HG03039 (cell line): ENCODE measurements around the gene DNAH8.
"Not testable (repeated sequence)": the region's sequence is repeated elsewhere in the genome, so short reads cannot be mapped to it uniquely, and the experiment has no call there.

Experiments used
- ATAC-seq: cut with Tn5 transposase; IDR thresholded peaks from one replicate; pipeline ENCODE4 v1.9.1; 2021; ENCODE audit warnings: mild to moderate bottlenecking, moderate library complexity; ENCODE audit not compliant: unreplicated experiment

Gene DNAH8

GRCh38 chr6:38697846-38698245 lies 17.3 kb upstream of the DNAH8 start:
- ATAC-seq: no peak

GRCh38 chr6:38699702-38700101 lies 15.4 kb upstream of the DNAH8 start:
- ATAC-seq: not testable (repeated sequence)

- ATAC-seq: no peak
Measured at GRCh38 chr6:38701551-38701950, 13.6 kb upstream of the DNAH8 start.

GRCh38 chr6:38702558-38703397 lies 12.3 kb upstream of the DNAH8 start, which contains the start of gene GLO1:
GLO1 (minus strand) TSS chr6:38703145; CDS start chr6:38703054, 91 bp downstream.
- ATAC-seq: peak; percentile 99

GRCh38 chr6:38703949-38704590 lies 11.0 kb upstream of the DNAH8 start:
- no peak for ATAC-seq

- no peak for ATAC-seq
Measured at GRCh38 chr6:38705924-38706323, 9.2 kb upstream of the DNAH8 start.

GRCh38 chr6:38708496-38708895 lies 6.6 kb upstream of the DNAH8 start:
- ATAC-seq: no peak

GRCh38 chr6:38713812-38714211 lies 1.3 kb upstream of the DNAH8 start:
- no peak for ATAC-seq

GRCh38 chr6:38714239-38715015 lies 684 bp upstream of the DNAH8 start:
- no peak for ATAC-seq

GRCh38 chr6:38716825-38717224 lies 1.7 kb downstream of the DNAH8 start:
- ATAC-seq: no peak

- ATAC-seq: no peak
Measured at GRCh38 chr6:38719358-38719757, 4.2 kb downstream of the DNAH8 start.

GRCh38 chr6:38720295-38720694 lies 5.2 kb downstream of the DNAH8 start:
- no peak for ATAC-seq

GRCh38 chr6:38722038-38722437 lies 6.9 kb downstream of the DNAH8 start:
- ATAC-seq: no peak

GRCh38 chr6:38722727-38723334 lies 7.7 kb downstream of the DNAH8 start:
- ATAC-seq: no peak

- no peak for ATAC-seq
Measured at GRCh38 chr6:38723783-38724182, 8.7 kb downstream of the DNAH8 start.

- ATAC-seq: no peak
Measured at GRCh38 chr6:38724343-38724742, 9.2 kb downstream of the DNAH8 start.

- ATAC-seq: no peak
Measured at GRCh38 chr6:38725414-38726183, 10.5 kb downstream of the DNAH8 start.

GRCh38 chr6:38728203-38728602 lies 13.1 kb downstream of the DNAH8 start:
- no peak for ATAC-seq

- no peak for ATAC-seq
Measured at GRCh38 chr6:38730140-38730862, 15.2 kb downstream of the DNAH8 start.

GRCh38 chr6:38736951-38737350 lies 21.8 kb downstream of the DNAH8 start:
- no peak for ATAC-seq
